Measurements from ENCODE around the gene PI4KA.
"Not testable (repeated sequence)": the region's sequence is repeated elsewhere in the genome, so short reads cannot be mapped to it uniquely, and the experiment has no call there.

DNA sequence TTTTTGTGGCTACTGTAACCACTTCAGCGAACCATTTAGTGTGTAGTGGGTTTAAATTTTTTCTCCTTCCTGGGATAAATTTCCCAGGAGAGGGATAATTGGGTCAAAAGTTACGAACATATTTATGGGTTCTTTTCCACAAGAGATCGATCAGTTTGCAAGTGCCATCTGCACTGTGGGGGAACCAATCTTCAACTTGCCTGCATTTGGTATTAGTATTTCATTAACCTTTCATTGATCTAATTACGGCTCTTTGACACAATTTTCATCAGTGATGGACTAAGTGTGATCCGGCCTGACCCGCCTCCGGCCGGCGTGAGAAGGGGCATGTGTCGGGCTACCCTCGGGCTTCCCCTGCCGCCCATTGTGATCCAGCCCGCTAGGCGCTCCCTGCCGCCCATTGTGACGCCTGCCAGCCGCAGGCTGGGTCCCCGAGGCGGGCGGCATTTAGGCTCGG is 156.9 kb downstream of the PI4KA start:
- TF ChIP-seq, protein P1, sequence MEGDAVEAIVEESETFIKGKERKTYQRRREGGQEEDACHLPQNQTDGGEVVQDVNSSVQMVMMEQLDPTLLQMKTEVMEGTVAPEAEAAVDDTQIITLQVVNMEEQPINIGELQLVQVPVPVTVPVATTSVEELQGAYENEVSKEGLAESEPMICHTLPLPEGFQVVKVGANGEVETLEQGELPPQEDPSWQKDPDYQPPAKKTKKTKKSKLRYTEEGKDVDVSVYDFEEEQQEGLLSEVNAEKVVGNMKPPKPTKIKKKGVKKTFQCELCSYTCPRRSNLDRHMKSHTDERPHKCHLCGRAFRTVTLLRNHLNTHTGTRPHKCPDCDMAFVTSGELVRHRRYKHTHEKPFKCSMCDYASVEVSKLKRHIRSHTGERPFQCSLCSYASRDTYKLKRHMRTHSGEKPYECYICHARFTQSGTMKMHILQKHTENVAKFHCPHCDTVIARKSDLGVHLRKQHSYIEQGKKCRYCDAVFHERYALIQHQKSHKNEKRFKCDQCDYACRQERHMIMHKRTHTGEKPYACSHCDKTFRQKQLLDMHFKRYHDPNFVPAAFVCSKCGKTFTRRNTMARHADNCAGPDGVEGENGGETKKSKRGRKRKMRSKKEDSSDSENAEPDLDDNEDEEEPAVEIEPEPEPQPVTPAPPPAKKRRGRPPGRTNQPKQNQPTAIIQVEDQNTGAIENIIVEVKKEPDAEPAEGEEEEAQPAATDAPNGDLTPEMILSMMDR (IDR thresholded peaks at IDR 0.05; ENCODE audit: low read depth, low read length): not testable (repeated sequence)
- not testable (repeated sequence) for TF ChIP-seq EZH2phosphoT487 (IDR thresholded peaks at IDR 0.05; ENCODE audit: low read depth)
